ENCODE data around the gene TUBB1. TPM values are rescaled to one million over a fixed set of nuclear protein-coding genes. Genes with fewer than 3 reads are reported as not detected.

Gene TUBB1
- total and polyA plus RNA-seq, 2 of the 13 experiments (the other 11 are each of a cell fraction or from before 2014, with no cell fraction given) = 0.11 to 57.6 TPM

DNA sequence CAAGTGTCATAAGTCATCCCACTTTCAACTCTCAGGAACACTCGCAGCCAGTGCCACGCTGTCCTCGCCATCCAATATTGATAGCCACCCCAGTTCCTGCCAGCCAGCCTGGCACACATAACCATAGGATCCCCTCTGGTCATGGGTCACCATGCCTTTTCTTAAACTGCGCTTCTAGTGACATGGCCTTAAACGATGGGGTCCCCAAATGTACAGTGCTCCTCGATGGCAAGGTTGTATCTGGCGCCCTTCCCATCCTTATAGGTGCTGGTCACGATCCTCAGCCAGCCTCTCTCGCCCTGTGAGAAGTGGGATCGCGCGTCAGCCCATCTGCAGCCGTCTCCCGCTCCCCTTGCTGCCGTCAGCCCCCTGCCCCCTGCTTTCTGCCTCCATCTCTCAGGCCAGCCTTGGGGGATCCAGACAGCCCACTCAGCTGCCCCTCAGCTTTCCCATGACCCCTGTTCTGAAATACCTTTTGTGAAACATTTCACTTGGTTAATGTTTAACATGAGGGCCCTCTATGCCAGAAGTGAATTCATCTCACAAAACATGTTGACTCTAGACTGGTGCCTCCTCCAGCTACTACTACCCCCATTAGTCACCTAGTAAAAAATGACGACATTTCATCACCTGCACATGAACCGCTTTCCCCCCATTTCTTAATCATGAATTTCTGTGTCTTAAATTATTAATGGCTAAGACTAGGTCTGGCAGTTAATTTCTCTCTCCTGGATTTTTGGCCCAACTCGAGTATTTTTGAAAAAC, 23.6 kb upstream of the TUBB1 start (continued):
- TF ChIP-seq REPIN1 (CRISPR knock-in tag; IDR thresholded peaks at IDR 0.05; ENCODE audit: borderline replicate concordance, low read depth) (no peak; the same call in 1 of the 2 replicates), HNRNPK (IDR thresholded peaks at IDR 0.05; ENCODE audit: low read depth, low read length, poor library complexity, severe bottlenecking) (no peak), SPEN (CRISPR knock-in tag; IDR thresholded peaks at IDR 0.05; ENCODE audit: low read depth) (peak; percentile 39; the same call in 1 of the 2 replicates), ZFP1 (CRISPR knock-in tag; IDR thresholded peaks at IDR 0.05) (0 out of 2 replicates have a peak, but pooled peaks have one; percentile 29), MEF2D (CRISPR knock-in tag; IDR thresholded peaks at IDR 0.05) (peak; percentile 47), ZNF720 (CRISPR knock-in tag; IDR thresholded peaks at IDR 0.05) (no peak), JUND (CRISPR knock-in tag; IDR thresholded peaks at IDR 0.05) (peak; percentile 54; the same call in 1 of the 2 replicates), HOXA5 (CRISPR knock-in tag; IDR thresholded peaks at IDR 0.05) (no peak), STAG1 (CRISPR knock-in tag; IDR thresholded peaks at IDR 0.05) (no peak), CCAR2 (optimal IDR thresholded peaks at IDR 0.05; ENCODE audit: low read depth, low read length) (no peak), HMG20B (CRISPR knock-in tag; conservative IDR thresholded peaks at IDR 0.05) (no peak), MED8 (CRISPR knock-in tag; IDR thresholded peaks at IDR 0.05; ENCODE audit: insufficient replicate concordance) (no peak), ZNF326 (CRISPR knock-in tag; IDR thresholded peaks at IDR 0.05; ENCODE audit: borderline replicate concordance) (no peak)
- TF ChIP-seq, protein P1, sequence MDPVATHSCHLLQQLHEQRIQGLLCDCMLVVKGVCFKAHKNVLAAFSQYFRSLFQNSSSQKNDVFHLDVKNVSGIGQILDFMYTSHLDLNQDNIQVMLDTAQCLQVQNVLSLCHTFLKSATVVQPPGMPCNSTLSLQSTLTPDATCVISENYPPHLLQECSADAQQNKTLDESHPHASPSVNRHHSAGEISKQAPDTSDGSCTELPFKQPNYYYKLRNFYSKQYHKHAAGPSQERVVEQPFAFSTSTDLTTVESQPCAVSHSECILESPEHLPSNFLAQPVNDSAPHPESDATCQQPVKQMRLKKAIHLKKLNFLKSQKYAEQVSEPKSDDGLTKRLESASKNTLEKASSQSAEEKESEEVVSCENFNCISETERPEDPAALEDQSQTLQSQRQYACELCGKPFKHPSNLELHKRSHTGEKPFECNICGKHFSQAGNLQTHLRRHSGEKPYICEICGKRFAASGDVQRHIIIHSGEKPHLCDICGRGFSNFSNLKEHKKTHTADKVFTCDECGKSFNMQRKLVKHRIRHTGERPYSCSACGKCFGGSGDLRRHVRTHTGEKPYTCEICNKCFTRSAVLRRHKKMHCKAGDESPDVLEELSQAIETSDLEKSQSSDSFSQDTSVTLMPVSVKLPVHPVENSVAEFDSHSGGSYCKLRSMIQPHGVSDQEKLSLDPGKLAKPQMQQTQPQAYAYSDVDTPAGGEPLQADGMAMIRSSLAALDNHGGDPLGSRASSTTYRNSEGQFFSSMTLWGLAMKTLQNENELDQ (CRISPR knock-in tag; IDR thresholded peaks at IDR 0.05; ENCODE audit: borderline replicate concordance) = no peak
- TF ChIP-seq, protein P2, sequence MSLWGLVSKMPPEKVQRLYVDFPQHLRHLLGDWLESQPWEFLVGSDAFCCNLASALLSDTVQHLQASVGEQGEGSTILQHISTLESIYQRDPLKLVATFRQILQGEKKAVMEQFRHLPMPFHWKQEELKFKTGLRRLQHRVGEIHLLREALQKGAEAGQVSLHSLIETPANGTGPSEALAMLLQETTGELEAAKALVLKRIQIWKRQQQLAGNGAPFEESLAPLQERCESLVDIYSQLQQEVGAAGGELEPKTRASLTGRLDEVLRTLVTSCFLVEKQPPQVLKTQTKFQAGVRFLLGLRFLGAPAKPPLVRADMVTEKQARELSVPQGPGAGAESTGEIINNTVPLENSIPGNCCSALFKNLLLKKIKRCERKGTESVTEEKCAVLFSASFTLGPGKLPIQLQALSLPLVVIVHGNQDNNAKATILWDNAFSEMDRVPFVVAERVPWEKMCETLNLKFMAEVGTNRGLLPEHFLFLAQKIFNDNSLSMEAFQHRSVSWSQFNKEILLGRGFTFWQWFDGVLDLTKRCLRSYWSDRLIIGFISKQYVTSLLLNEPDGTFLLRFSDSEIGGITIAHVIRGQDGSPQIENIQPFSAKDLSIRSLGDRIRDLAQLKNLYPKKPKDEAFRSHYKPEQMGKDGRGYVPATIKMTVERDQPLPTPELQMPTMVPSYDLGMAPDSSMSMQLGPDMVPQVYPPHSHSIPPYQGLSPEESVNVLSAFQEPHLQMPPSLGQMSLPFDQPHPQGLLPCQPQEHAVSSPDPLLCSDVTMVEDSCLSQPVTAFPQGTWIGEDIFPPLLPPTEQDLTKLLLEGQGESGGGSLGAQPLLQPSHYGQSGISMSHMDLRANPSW (CRISPR knock-in tag; IDR thresholded peaks at IDR 0.05; ENCODE audit: borderline replicate concordance) = peak; percentile 66; the same call in 1 of the 2 replicates
- TF ChIP-seq, protein P3, sequence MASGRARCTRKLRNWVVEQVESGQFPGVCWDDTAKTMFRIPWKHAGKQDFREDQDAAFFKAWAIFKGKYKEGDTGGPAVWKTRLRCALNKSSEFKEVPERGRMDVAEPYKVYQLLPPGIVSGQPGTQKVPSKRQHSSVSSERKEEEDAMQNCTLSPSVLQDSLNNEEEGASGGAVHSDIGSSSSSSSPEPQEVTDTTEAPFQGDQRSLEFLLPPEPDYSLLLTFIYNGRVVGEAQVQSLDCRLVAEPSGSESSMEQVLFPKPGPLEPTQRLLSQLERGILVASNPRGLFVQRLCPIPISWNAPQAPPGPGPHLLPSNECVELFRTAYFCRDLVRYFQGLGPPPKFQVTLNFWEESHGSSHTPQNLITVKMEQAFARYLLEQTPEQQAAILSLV (CRISPR knock-in tag; IDR thresholded peaks at IDR 0.05; ENCODE audit: borderline replicate concordance) = 0 out of 2 replicates have a peak, but pooled peaks have one; percentile 67
- TF ChIP-seq, protein P4, sequence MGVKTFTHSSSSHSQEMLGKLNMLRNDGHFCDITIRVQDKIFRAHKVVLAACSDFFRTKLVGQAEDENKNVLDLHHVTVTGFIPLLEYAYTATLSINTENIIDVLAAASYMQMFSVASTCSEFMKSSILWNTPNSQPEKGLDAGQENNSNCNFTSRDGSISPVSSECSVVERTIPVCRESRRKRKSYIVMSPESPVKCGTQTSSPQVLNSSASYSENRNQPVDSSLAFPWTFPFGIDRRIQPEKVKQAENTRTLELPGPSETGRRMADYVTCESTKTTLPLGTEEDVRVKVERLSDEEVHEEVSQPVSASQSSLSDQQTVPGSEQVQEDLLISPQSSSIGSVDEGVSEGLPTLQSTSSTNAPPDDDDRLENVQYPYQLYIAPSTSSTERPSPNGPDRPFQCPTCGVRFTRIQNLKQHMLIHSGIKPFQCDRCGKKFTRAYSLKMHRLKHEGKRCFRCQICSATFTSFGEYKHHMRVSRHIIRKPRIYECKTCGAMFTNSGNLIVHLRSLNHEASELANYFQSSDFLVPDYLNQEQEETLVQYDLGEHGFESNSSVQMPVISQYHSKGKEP (CRISPR knock-in tag; IDR thresholded peaks at IDR 0.05) = no peak
- TF ChIP-seq, protein P5, sequence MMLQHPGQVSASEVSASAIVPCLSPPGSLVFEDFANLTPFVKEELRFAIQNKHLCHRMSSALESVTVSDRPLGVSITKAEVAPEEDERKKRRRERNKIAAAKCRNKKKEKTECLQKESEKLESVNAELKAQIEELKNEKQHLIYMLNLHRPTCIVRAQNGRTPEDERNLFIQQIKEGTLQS (CRISPR knock-in tag; IDR thresholded peaks at IDR 0.05) = peak; percentile 56; the same call in 1 of the 2 replicates
